ENCODE data around the gene BFSP2.

DNA sequence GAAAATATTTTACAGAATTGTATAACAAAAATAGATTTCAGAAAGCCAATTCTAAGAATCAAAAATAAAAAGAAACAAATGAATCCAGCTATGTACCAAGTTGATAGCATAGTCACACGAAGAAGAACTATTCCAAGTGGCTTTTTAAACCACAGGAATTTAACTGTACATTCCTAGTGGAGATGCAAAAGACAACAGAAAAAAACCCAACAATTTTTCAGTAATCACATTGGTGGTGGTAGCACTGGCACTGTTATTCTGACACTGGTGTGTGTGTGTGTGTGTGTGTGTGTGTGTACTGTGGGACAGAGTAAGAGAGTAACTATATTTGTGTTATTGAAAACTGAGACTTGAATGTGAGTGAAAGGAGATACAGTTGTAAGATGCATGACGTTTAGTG, 9.1 kb downstream of the BFSP2 start:
- TF ChIP-seq, protein P1, sequence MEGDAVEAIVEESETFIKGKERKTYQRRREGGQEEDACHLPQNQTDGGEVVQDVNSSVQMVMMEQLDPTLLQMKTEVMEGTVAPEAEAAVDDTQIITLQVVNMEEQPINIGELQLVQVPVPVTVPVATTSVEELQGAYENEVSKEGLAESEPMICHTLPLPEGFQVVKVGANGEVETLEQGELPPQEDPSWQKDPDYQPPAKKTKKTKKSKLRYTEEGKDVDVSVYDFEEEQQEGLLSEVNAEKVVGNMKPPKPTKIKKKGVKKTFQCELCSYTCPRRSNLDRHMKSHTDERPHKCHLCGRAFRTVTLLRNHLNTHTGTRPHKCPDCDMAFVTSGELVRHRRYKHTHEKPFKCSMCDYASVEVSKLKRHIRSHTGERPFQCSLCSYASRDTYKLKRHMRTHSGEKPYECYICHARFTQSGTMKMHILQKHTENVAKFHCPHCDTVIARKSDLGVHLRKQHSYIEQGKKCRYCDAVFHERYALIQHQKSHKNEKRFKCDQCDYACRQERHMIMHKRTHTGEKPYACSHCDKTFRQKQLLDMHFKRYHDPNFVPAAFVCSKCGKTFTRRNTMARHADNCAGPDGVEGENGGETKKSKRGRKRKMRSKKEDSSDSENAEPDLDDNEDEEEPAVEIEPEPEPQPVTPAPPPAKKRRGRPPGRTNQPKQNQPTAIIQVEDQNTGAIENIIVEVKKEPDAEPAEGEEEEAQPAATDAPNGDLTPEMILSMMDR (IDR thresholded peaks at IDR 0.05; ENCODE audit: low read depth, low read length, poor library complexity, severe bottlenecking) = no peak
- no peak for TF ChIP-seq EZH2phosphoT487 (IDR thresholded peaks at IDR 0.05; ENCODE audit: borderline replicate concordance, low read length)
